Neural progenitor cell (in vitro differentiated cells): ENCODE results near the gene UBAP2L. TPM values are rescaled to one million over a fixed set of nuclear protein-coding genes. Genes with fewer than 3 reads are reported as not detected.

Source experiments
- DNase-seq: peaks from one replicate; pipeline ENCODE4 v3.0.0-alpha.2; 2016; ENCODE audit warnings: low spot score
- H2AFZ ChIP-seq: fragments of 200-600 bp; sonication (generic); replicated peaks from 2 replicates; pipeline ENCODE4 v1.6.1; 2016; ENCODE audit warnings: antibody characterized with exemption
- H3F3A ChIP-seq: fragments of 200-600 bp; sonication (generic); 2 replicates; pipeline ENCODE4 v1.6.1; 2016; ENCODE audit warnings: antibody characterized with exemption, low read depth
- H3K27ac ChIP-seq: fragments of 200-600 bp; sonication (generic); 2 replicates; pipeline ENCODE4 v1.5.1; 2016; ENCODE audit warnings: mild to moderate bottlenecking
- H3K27me3 ChIP-seq: fragments of 200-600 bp; sonication (generic); 2 replicates; pipeline ENCODE4 v1.6.1; 2016; ENCODE audit warnings: mild to moderate bottlenecking, moderate library complexity
- H3K36me3 ChIP-seq: fragments of 200-600 bp; sonication (generic); 2 replicates; pipeline ENCODE4 v1.5.1; 2016
- H3K4me1 ChIP-seq: fragments of 200-600 bp; sonication (generic); 2 replicates; pipeline ENCODE4 v1.6.1; 2016; ENCODE audit warnings: mixed run types
- H3K4me2 ChIP-seq: fragments of 200-600 bp; sonication (generic); 2 replicates; pipeline ENCODE4 v1.6.1; 2016
- H3K4me3 ChIP-seq: fragments of 200-600 bp; sonication (generic); 2 replicates; pipeline ENCODE4 v1.5.1; 2016
- H3K79me2 ChIP-seq: fragments of 200-600 bp; sonication (generic); 2 replicates; pipeline ENCODE4 v1.6.1; 2016; ENCODE audit warnings: low read depth
- H3K9ac ChIP-seq: fragments of 200-600 bp; sonication (generic); 2 replicates; pipeline ENCODE4 v1.6.1; 2016
- H3K9me3 ChIP-seq: fragments of 200-600 bp; sonication (generic); 2 replicates; pipeline ENCODE4 v1.5.1; 2016; ENCODE audit warnings: low read depth
- H4K20me1 ChIP-seq: fragments of 200-600 bp; sonication (generic); 2 replicates; pipeline ENCODE4 v1.6.1; 2016; ENCODE audit warnings: low read depth
- H3K27ac Mint-ChIP-seq: 3 replicates; pipeline ENCODE4 v1.8.0; 2021; ENCODE audit warnings: mixed read lengths
- H3K27me3 Mint-ChIP-seq: 2 replicates; pipeline ENCODE4 v1.8.0; 2022; ENCODE audit warnings: low read depth, mild to moderate bottlenecking, inconsistent platforms, moderate library complexity, mixed read lengths; ENCODE audit not compliant: insufficient read depth
- H3K36me3 Mint-ChIP-seq: 3 replicates; pipeline ENCODE4 v1.8.0; 2021; ENCODE audit warnings: mixed read lengths
- H3K4me1 Mint-ChIP-seq: 3 replicates; pipeline ENCODE4 v1.8.0; 2021; ENCODE audit warnings: mixed read lengths
- H3K4me3 Mint-ChIP-seq: 3 replicates; pipeline ENCODE4 v1.8.0; 2021; ENCODE audit warnings: mild to moderate bottlenecking, moderate library complexity, mixed read lengths
- H3K9me3 Mint-ChIP-seq: 3 replicates; pipeline ENCODE4 v1.8.0; 2020; ENCODE audit warnings: mixed read lengths
- EZH2 ChIP-seq: fragments of 200-600 bp; sonication (generic); IDR thresholded peaks from 2 replicates; pipeline ENCODE4 v1.6.1; 2017; ENCODE audit warnings: antibody characterized with exemption, mild to moderate bottlenecking, moderate library complexity
- EZH2phosphoT487 ChIP-seq: fragments of 200-600 bp; sonication (generic); IDR thresholded peaks from 2 replicates; pipeline ENCODE4 v1.6.1; 2017; ENCODE audit warnings: antibody characterized with exemption
- total RNA-seq: library from RNA; depleted of rRNA; stranded (reverse); fragments of >200 nt; gene quantifications from 2 replicates; pipeline ENCODE4 v1.2.3, GENCODE V29; 2015; ENCODE audit warnings: low replicate concordance
- TF ChIP-seq, protein P1 (sequence below): fragments of 200-600 bp; sonication (generic); IDR thresholded peaks from 2 replicates; pipeline ENCODE4 v1.5.1; 2017; ENCODE audit warnings: antibody characterized with exemption, mild to moderate bottlenecking

UBAP2L gene
- total RNA-seq, 1 donor from 2014 or later = 148 TPM

DNA sequence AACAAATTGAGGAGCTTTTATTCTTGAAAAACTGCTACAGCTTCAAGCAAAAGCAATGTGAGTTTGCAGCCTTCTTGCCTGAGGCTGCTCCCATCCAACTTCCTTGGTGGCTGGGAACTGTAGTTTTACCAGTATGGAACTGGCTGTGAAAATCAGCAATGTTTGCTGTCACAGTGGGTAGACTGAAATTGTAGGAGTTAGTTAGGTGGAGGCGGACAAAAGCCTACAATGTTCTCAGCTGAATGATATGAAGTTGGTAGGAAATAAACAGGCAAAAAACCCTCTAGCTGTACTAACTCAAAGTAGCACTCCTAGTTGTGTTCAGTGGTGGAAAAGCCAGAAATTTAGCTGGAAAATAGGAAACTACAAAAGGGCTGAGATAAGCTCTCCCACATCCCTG lies 70.2 kb downstream of the UBAP2L start:
- Histone ChIP-seq H3K36me3 (no peaks in the 10 kb centered on the region), H3K4me2 (peak overlapping the region; percentile 48), H3K79me2 (no peaks in the 10 kb centered on the region), H3F3A (peaks cover 9% of the 10 kb centered on the region), H3K9me3 (peaks cover 11% of the 10 kb centered on the region), H3K27me3 (no peaks in the 10 kb centered on the region), H3K9ac (no peak overlapping the region), H3K4me3 (no peak overlapping the region), H3K4me1 (peaks cover 10% of the 10 kb centered on the region), H3K27ac (peak overlapping the region; percentile 38), H4K20me1 (no peaks in the 10 kb centered on the region), H2AFZ (peak overlapping the region; percentile 48)
- no peak overlapping the region for H3K4me3 Mint-ChIP-seq
- H3K27ac Mint-ChIP-seq = no peak overlapping the region
- H3K4me1 Mint-ChIP-seq = peaks cover 7% of the 10 kb centered on the region
- H3K9me3 Mint-ChIP-seq = peaks cover 24% of the 10 kb centered on the region
- H3K36me3 Mint-ChIP-seq = peaks cover 2% of the 10 kb centered on the region
- peaks cover 3% of the 10 kb centered on the region for H3K27me3 Mint-ChIP-seq
- TF ChIP-seq, protein P1, sequence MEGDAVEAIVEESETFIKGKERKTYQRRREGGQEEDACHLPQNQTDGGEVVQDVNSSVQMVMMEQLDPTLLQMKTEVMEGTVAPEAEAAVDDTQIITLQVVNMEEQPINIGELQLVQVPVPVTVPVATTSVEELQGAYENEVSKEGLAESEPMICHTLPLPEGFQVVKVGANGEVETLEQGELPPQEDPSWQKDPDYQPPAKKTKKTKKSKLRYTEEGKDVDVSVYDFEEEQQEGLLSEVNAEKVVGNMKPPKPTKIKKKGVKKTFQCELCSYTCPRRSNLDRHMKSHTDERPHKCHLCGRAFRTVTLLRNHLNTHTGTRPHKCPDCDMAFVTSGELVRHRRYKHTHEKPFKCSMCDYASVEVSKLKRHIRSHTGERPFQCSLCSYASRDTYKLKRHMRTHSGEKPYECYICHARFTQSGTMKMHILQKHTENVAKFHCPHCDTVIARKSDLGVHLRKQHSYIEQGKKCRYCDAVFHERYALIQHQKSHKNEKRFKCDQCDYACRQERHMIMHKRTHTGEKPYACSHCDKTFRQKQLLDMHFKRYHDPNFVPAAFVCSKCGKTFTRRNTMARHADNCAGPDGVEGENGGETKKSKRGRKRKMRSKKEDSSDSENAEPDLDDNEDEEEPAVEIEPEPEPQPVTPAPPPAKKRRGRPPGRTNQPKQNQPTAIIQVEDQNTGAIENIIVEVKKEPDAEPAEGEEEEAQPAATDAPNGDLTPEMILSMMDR = no peak
- no peak for DNase-seq

DNA sequence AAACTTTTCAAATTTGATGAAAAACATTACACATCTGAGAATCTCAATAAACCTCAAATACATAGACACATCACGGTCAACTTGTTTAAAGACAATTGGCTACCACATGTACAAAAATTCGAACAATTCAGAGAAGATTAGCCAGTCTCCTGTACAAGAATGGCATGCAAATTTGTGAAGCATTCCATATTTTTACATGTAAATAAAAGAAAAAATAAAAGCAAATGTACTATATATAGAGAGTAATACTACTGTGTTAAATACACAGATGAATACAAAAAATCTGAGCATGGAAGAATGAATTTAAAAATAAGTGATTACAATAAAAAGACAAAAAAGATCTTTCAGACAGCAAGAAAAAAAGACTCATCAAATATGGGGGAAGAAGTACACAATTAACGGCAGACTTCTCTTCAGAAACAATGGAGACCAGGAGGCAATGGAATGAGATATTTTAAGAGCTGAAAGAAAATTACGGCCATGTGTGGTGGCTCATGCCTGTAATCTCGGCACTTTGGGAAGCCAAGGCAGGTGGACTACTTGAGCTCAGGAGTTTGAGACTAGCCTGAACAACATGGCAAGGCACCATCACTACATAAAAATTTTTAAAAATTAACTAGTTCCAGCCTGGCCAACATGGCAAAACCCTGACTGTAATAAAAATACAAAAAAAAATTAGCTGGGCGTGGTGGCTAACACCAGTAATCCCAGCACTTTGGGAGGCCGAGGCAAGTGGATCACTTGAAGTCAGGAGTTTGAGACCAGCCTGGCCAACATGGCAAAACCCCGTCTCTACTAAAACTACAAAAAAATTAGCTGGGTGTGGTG lies 74.9 kb downstream of the UBAP2L start:
- Histone ChIP-seq H3K4me2 (no peak overlapping the region), H3K79me2 (no peaks in the 10 kb centered on the region), H3K4me3 (no peak overlapping the region), H3F3A (peaks cover 9% of the 10 kb centered on the region), H3K27me3 (no peaks in the 10 kb centered on the region), H4K20me1 (no peaks in the 10 kb centered on the region), H2AFZ (no peak overlapping the region), H3K9ac (no peak overlapping the region), H3K27ac (no peak overlapping the region), H3K4me1 (peaks cover 10% of the 10 kb centered on the region), H3K9me3 (peaks cover 13% of the 10 kb centered on the region), H3K36me3 (no peaks in the 10 kb centered on the region)
- peaks cover 2% of the 10 kb centered on the region for H3K27me3 Mint-ChIP-seq
- peaks cover 2% of the 10 kb centered on the region for H3K36me3 Mint-ChIP-seq
- no peak overlapping the region for H3K4me3 Mint-ChIP-seq
- no peak for DNase-seq
- TF ChIP-seq EZH2phosphoT487 (no peak), EZH2 (no peak)
- TF ChIP-seq, protein P1 = no peak
- H3K9me3 Mint-ChIP-seq = peaks cover 32% of the 10 kb centered on the region
- H3K4me1 Mint-ChIP-seq = peaks cover 7% of the 10 kb centered on the region
- no peak overlapping the region for H3K27ac Mint-ChIP-seq

DNA sequence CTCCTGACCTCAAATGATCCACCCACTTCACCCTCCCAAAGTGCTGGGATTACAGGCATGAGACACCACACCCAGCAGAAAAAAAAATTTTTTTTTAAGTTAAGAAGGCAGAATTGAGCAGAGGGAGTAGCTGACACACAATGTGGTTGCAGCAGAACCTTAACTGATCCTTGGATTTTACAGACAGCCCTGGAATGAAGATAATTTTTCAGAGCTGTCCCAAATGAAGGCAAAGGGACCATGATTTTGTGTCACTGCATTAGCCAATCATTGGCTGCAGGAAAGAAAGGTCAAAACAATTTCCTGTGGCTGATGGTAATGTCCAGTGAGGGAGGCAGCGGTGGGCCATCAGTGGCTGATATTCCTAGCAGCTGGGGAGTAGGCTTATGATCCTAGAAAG lies 80.8 kb downstream of the UBAP2L start:
- no peak overlapping the region for H3K4me3 ChIP-seq
- no peak for DNase-seq
- peaks cover 6% of the 10 kb centered on the region for H3K9me3 Mint-ChIP-seq
- no peaks in the 10 kb centered on the region for H4K20me1 ChIP-seq
- H3K27me3 Mint-ChIP-seq = no peaks in the 10 kb centered on the region
- H3K36me3 ChIP-seq = no peaks in the 10 kb centered on the region
- no peaks in the 10 kb centered on the region for H3K27me3 ChIP-seq
- H3K36me3 Mint-ChIP-seq = no peaks in the 10 kb centered on the region
- H3K4me1 ChIP-seq = no peaks in the 10 kb centered on the region
- no peaks in the 10 kb centered on the region for H3K4me1 Mint-ChIP-seq
- no peak overlapping the region for H3K27ac Mint-ChIP-seq
- H2AFZ ChIP-seq = no peak overlapping the region
- H3F3A ChIP-seq = no peaks in the 10 kb centered on the region
- TF ChIP-seq, protein P1 = no peak
- TF ChIP-seq EZH2phosphoT487 (no peak), EZH2 (no peak)
- H3K9ac ChIP-seq = no peak overlapping the region
- H3K4me2 ChIP-seq = no peak overlapping the region
- H3K9me3 ChIP-seq = no peaks in the 10 kb centered on the region
- H3K4me3 Mint-ChIP-seq = no peak overlapping the region
- no peak overlapping the region for H3K27ac ChIP-seq
- H3K79me2 ChIP-seq = no peaks in the 10 kb centered on the region
